ENCODE measurements around the gene NIM1K. TPM values are rescaled to one million over a fixed set of nuclear protein-coding genes. Genes with fewer than 3 reads are reported as not detected.

NIM1K gene
- total and polyA plus RNA-seq, 2 of the 13 experiments (the other 11 are each of a cell fraction or from before 2014, with no cell fraction given), result 0.04 TPM; not detected in 1

DNA sequence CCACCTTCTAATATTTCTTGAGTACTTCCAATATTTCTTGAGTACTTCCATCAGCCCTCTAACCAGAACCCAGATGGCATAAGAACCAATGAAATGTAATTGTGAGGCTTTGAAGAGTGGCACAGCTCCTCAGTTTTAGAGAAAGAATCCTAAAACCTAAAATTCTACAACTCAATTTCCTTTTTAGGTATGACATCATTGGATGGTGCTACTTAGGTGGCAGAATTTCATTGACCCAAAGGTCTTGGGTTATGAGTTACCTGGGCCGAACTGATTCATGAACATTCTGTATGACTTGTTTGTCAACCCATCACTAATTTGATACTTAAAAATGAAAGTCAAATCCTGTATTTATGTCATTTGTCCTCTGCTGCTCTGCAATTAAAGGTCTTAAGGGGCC is 108.1 kb downstream of the NIM1K start:
- H3K27ac ChIP-seq (ENCODE audit: extremely low read length, insufficient read depth, low read length), result no peak overlapping the region
- peaks cover 89% of the 10 kb centered on the region for H3K79me2 ChIP-seq (ENCODE audit: insufficient read depth, low read length)
- intact Hi-C loops (cut with micrococcal nuclease; ENCODE audit: unreplicated experiment), result loop anchor here (10.0 kb wide), 1 partner anchor 195 kb away; no protein-coding TSS in a partner anchor
- no peak overlapping the region for H3K4me2 ChIP-seq (ENCODE audit: low read depth, low read length)
- WGBS (ENCODE audit: low lambda C conversion rate), result 100% methylated on average over 1 of the region's 1 CpG
- no TSS peak for BruUV-seq (replicated peaks)
- no peak overlapping the region for H3K9ac ChIP-seq (ENCODE audit: insufficient read depth, low read depth, low read length)
- DNase-seq (ENCODE audit: low spot score) (no peak), ATAC-seq (no peak), FAIRE-seq (no peak)
- POLR2A ChIA-PET, result interaction anchor here (0.6 to 2.5 kb wide), 3 partner anchors 13 to 75 kb away, joined by 3 to 12 read pairs (median 3); partner anchors contain the start of gene HMGCS1
- peaks cover 54% of the 10 kb centered on the region for H3K4me1 ChIP-seq (ENCODE audit: insufficient read depth, low read length)
- H2AFZ ChIP-seq (ENCODE audit: low read length), result no peak overlapping the region
- TF ChIP-seq ATF7 (IDR thresholded peaks at IDR 0.05), result peak; percentile 56
- no peak for TF ChIP-seq ATF7 (CRISPR knock-in tag; IDR thresholded peaks at IDR 0.05)
- TF ChIP-seq, protein P1, sequence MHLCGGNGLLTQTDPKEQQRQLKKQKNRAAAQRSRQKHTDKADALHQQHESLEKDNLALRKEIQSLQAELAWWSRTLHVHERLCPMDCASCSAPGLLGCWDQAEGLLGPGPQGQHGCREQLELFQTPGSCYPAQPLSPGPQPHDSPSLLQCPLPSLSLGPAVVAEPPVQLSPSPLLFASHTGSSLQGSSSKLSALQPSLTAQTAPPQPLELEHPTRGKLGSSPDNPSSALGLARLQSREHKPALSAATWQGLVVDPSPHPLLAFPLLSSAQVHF (CRISPR knock-in tag; IDR thresholded peaks at IDR 0.05), result no peak
- no peak for TF ChIP-seq SYNCRIP (IDR thresholded peaks at IDR 0.05; ENCODE audit: insufficient read depth, low read depth, low read length)
- H3K9me3 ChIP-seq (ENCODE audit: low read length), result no peaks in the 10 kb centered on the region
- CTCF ChIA-PET (ENCODE audit: low intra/inter-chr PET ratio, low total read pairs), result no interaction called here
- H4K20me1 ChIP-seq (ENCODE audit: insufficient read depth, low read length), result peaks cover 99% of the 10 kb centered on the region
- no peak overlapping the region for H3K4me3 ChIP-seq (replicated peaks in 1 of 3; ENCODE audit: insufficient read depth in 1 of 3, low read depth in 2 of 3, low read length in 3 of 3)
- peaks cover 9 to 84% of the 10 kb centered on the region in 2 experiments for H3K36me3 ChIP-seq (replicated peaks in 1 of 2; ENCODE audit: control insufficient read depth in 1 of 2, insufficient read depth in 2 of 2, low read length in 2 of 2)
- no peaks in the 10 kb centered on the region for H3K27me3 ChIP-seq (ENCODE audit: control insufficient read depth in 1 of 2, insufficient read depth in 2 of 2, low read length in 2 of 2)
- in situ Hi-C loops (cut with HindIII; ENCODE audit: extremely low pct_ligation_motif_present, low pct_unique_long_range_greater_than_20kb), result no loop called here

DNA sequence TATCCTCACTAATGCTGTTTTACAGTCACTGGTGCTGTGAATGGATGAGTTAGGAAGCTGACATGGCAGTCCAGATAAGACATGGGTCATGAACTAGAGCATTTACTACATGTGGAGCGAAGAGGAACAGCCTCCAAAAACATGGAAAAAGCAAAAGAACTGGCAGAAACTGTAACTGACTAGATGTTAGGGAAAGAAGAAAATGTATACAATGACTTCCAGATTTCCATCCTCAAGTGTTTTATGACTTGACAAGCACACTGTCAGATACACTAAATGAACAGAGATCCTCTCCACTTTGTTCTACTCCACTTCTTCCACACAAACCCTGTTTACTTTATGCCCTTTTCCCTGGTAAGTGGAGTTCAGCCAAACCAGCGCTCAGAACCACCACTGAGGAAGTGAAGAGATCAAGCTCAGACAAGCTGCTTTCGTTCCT is 109.6 kb downstream of the NIM1K start:
- intact Hi-C loops (cut with micrococcal nuclease; ENCODE audit: unreplicated experiment) (loop anchor here (10.0 kb wide), 1 partner anchor 197 kb away; no protein-coding TSS in a partner anchor), in situ Hi-C loops (cut with HindIII; ENCODE audit: extremely low pct_ligation_motif_present, low pct_unique_long_range_greater_than_20kb) (no loop called here)
- H2AFZ ChIP-seq (ENCODE audit: low read length), result no peak overlapping the region
- no peak overlapping the region for H3K9ac ChIP-seq (ENCODE audit: insufficient read depth, low read depth, low read length)
- WGBS (ENCODE audit: low lambda C conversion rate), result 86% methylated on average over 3 of the region's 3 CpGs
- peaks cover 100% of the 10 kb centered on the region for H4K20me1 ChIP-seq (ENCODE audit: insufficient read depth, low read length)
- no peak overlapping the region for H3K27ac ChIP-seq (ENCODE audit: extremely low read length, insufficient read depth, low read length)
- no peak overlapping the region for H3K4me3 ChIP-seq (replicated peaks in 1 of 3; ENCODE audit: insufficient read depth in 1 of 3, low read depth in 2 of 3, low read length in 3 of 3)
- peaks cover 64% of the 10 kb centered on the region for H3K4me1 ChIP-seq (ENCODE audit: insufficient read depth, low read length)
- POLR2A ChIA-PET, result interaction anchor here (3.2 kb wide), 1 partner anchor 11 kb away, joined by 18 read pairs; the partner anchor contains the start of gene HMGCS1
- H3K27me3 ChIP-seq (ENCODE audit: control insufficient read depth in 1 of 2, insufficient read depth in 2 of 2, low read length in 2 of 2), result no peaks in the 10 kb centered on the region
- CTCF ChIA-PET (ENCODE audit: low intra/inter-chr PET ratio, low total read pairs), result no interaction called here
- no peaks in the 10 kb centered on the region for H3K9me3 ChIP-seq (ENCODE audit: low read length)
- no TSS peak for BruUV-seq (replicated peaks)
- ATAC-seq, result peak; percentile 4; the same call in 1 of the 3 replicates
- peak overlapping the region; percentile 15 for H3K4me2 ChIP-seq (ENCODE audit: low read depth, low read length)
- no peak for DNase-seq (ENCODE audit: low spot score)
- peaks cover 6 to 71% of the 10 kb centered on the region in 2 experiments for H3K36me3 ChIP-seq (replicated peaks in 1 of 2; ENCODE audit: control insufficient read depth in 1 of 2, insufficient read depth in 2 of 2, low read length in 2 of 2)
- no peak for FAIRE-seq
- H3K79me2 ChIP-seq (ENCODE audit: insufficient read depth, low read length), result peaks cover 92% of the 10 kb centered on the region
- TF ChIP-seq RBFOX2 (IDR thresholded peaks at IDR 0.05; ENCODE audit: low read depth, low read length) (peak; percentile 54), GLI4 (CRISPR knock-in tag; IDR thresholded peaks at IDR 0.05; ENCODE audit: borderline replicate concordance) (no peak), ZNF598 (CRISPR knock-in tag; IDR thresholded peaks at IDR 0.05; ENCODE audit: borderline replicate concordance) (no peak), HES4 (CRISPR knock-in tag; IDR thresholded peaks at IDR 0.05; ENCODE audit: borderline replicate concordance) (no peak), GZF1 (CRISPR knock-in tag; IDR thresholded peaks at IDR 0.05) (no peak), RBM22 (optimal IDR thresholded peaks at IDR 0.05; ENCODE audit: low read length) (peak; percentile 92), PITX1 (CRISPR knock-in tag; IDR thresholded peaks at IDR 0.05) (no peak)
- TF ChIP-seq, protein P2, sequence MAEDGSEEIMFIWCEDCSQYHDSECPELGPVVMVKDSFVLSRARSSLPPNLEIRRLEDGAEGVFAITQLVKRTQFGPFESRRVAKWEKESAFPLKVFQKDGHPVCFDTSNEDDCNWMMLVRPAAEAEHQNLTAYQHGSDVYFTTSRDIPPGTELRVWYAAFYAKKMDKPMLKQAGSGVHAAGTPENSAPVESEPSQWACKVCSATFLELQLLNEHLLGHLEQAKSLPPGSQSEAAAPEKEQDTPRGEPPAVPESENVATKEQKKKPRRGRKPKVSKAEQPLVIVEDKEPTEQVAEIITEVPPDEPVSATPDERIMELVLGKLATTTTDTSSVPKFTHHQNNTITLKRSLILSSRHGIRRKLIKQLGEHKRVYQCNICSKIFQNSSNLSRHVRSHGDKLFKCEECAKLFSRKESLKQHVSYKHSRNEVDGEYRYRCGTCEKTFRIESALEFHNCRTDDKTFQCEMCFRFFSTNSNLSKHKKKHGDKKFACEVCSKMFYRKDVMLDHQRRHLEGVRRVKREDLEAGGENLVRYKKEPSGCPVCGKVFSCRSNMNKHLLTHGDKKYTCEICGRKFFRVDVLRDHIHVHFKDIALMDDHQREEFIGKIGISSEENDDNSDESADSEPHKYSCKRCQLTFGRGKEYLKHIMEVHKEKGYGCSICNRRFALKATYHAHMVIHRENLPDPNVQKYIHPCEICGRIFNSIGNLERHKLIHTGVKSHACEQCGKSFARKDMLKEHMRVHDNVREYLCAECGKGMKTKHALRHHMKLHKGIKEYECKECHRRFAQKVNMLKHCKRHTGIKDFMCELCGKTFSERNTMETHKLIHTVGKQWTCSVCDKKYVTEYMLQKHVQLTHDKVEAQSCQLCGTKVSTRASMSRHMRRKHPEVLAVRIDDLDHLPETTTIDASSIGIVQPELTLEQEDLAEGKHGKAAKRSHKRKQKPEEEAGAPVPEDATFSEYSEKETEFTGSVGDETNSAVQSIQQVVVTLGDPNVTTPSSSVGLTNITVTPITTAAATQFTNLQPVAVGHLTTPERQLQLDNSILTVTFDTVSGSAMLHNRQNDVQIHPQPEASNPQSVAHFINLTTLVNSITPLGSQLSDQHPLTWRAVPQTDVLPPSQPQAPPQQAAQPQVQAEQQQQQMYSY (CRISPR knock-in tag; IDR thresholded peaks at IDR 0.05), result 0 out of 2 replicates have a peak, but pooled peaks have one; percentile 32
- TF ChIP-seq, protein P3, sequence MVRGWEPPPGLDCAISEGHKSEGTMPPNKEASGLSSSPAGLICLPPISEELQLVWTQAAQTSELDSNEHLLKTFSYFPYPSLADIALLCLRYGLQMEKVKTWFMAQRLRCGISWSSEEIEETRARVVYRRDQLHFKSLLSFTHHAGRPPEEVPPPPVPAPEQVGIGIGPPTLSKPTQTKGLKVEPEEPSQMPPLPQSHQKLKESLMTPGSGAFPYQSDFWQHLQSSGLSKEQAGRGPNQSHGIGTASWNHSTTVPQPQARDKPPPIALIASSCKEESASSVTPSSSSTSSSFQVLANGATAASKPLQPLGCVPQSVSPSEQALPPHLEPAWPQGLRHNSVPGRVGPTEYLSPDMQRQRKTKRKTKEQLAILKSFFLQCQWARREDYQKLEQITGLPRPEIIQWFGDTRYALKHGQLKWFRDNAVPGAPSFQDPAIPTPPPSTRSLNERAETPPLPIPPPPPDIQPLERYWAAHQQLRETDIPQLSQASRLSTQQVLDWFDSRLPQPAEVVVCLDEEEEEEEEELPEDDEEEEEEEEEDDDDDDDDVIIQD (CRISPR knock-in tag; IDR thresholded peaks at IDR 0.05; ENCODE audit: low read depth), result no peak
